Measurements from ENCODE around the gene ADAM15.

DNA sequence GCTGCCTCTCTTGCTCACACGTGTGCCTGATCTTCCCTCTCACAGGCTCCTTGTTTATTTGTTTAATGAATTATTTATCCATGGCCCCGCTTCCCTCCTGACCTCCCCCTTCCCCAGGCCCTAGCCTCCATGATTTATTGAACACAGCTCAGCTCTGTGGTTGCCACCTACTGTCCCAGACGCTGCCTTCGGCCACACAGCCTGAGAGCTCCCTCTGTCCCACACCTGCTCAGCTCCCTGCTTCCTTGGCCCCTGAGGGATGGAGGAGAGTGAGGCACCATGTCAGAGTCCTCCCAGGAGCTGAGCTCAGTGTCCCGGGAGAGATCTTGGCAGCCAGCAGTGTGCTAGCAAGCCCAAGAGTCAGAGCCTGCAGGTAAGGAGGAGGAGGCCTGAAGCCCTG lies 24.4 kb downstream of the ADAM15 start:
- TF ChIP-seq, protein P1, sequence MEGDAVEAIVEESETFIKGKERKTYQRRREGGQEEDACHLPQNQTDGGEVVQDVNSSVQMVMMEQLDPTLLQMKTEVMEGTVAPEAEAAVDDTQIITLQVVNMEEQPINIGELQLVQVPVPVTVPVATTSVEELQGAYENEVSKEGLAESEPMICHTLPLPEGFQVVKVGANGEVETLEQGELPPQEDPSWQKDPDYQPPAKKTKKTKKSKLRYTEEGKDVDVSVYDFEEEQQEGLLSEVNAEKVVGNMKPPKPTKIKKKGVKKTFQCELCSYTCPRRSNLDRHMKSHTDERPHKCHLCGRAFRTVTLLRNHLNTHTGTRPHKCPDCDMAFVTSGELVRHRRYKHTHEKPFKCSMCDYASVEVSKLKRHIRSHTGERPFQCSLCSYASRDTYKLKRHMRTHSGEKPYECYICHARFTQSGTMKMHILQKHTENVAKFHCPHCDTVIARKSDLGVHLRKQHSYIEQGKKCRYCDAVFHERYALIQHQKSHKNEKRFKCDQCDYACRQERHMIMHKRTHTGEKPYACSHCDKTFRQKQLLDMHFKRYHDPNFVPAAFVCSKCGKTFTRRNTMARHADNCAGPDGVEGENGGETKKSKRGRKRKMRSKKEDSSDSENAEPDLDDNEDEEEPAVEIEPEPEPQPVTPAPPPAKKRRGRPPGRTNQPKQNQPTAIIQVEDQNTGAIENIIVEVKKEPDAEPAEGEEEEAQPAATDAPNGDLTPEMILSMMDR (IDR thresholded peaks at IDR 0.05): no peak
- TF ChIP-seq EP300 (IDR thresholded peaks at IDR 0.05) (no peak), POLR2A (IDR thresholded peaks at IDR 0.05) (no peak)
